Liver (tissue), 3 donors: Measurements from ENCODE around the gene TTC3.
"Not testable (repeated sequence)": the region's sequence is repeated elsewhere in the genome, so short reads cannot be mapped to it uniquely, and the experiment has no call there.

ENCODE experiments used
- GABPA ChIP-seq, 2 donors: IDR thresholded peaks in 1 of 2; conservative IDR thresholded peaks in 1 of 2; 2 replicates each; pipeline ENCODE4 v1.6.1; 2016; ENCODE audit warnings: antibody characterized with exemption in 2 of 2, mild to moderate bottlenecking in 1 of 2, moderate library complexity in 1 of 2
- RAD21 ChIP-seq, 2 donors: IDR thresholded peaks; 2 replicates each; pipeline ENCODE4 v1.6.1; 2016; ENCODE audit warnings: antibody characterized with exemption in 2 of 2, mild to moderate bottlenecking in 2 of 2
- TF ChIP-seq, protein P1 (sequence below): fragments of 150-350 bp; IDR thresholded peaks from 2 replicates; pipeline ENCODE4 v1.5.1; 2017; ENCODE audit warnings: improper control_type of control experiment, low read depth, low read length; ENCODE audit not compliant: missing input control
- TF ChIP-seq, protein P2 (sequence below): IDR thresholded peaks from 2 replicates; pipeline ENCODE4 v1.6.1; 2016; ENCODE audit warnings: antibody characterized with exemption, mild to moderate bottlenecking
- donor health status: healthy.
- donor health status: healthy.

DNA sequence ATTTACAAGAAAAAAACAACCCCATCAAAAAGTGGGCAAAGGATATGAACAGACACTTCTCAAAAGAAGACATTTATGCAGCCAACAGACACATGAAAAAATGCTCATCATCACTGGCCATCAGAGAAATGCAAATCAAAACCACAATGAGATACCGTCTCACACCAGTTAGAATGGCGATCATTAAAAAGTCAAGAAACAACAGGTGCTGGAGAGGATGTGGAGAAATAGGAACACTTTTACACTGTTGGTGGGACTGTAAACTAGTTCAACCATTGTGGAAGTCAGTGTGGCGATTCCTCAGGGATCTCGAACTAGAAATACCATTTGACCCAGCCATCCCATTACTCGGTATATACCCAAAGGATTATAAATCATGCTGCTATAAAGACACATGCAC is 70.3 kb downstream of the TTC3 start:
- TF ChIP-seq, protein P1, sequence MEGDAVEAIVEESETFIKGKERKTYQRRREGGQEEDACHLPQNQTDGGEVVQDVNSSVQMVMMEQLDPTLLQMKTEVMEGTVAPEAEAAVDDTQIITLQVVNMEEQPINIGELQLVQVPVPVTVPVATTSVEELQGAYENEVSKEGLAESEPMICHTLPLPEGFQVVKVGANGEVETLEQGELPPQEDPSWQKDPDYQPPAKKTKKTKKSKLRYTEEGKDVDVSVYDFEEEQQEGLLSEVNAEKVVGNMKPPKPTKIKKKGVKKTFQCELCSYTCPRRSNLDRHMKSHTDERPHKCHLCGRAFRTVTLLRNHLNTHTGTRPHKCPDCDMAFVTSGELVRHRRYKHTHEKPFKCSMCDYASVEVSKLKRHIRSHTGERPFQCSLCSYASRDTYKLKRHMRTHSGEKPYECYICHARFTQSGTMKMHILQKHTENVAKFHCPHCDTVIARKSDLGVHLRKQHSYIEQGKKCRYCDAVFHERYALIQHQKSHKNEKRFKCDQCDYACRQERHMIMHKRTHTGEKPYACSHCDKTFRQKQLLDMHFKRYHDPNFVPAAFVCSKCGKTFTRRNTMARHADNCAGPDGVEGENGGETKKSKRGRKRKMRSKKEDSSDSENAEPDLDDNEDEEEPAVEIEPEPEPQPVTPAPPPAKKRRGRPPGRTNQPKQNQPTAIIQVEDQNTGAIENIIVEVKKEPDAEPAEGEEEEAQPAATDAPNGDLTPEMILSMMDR, result not testable (repeated sequence)
- TF ChIP-seq RAD21 (IDR thresholded peaks at IDR 0.05); GABPA (IDR thresholded peaks at IDR 0.05 in 1 of 2, conservative IDR thresholded peaks at IDR 0.05 in 1 of 2): not testable (repeated sequence)
- TF ChIP-seq, protein P2, sequence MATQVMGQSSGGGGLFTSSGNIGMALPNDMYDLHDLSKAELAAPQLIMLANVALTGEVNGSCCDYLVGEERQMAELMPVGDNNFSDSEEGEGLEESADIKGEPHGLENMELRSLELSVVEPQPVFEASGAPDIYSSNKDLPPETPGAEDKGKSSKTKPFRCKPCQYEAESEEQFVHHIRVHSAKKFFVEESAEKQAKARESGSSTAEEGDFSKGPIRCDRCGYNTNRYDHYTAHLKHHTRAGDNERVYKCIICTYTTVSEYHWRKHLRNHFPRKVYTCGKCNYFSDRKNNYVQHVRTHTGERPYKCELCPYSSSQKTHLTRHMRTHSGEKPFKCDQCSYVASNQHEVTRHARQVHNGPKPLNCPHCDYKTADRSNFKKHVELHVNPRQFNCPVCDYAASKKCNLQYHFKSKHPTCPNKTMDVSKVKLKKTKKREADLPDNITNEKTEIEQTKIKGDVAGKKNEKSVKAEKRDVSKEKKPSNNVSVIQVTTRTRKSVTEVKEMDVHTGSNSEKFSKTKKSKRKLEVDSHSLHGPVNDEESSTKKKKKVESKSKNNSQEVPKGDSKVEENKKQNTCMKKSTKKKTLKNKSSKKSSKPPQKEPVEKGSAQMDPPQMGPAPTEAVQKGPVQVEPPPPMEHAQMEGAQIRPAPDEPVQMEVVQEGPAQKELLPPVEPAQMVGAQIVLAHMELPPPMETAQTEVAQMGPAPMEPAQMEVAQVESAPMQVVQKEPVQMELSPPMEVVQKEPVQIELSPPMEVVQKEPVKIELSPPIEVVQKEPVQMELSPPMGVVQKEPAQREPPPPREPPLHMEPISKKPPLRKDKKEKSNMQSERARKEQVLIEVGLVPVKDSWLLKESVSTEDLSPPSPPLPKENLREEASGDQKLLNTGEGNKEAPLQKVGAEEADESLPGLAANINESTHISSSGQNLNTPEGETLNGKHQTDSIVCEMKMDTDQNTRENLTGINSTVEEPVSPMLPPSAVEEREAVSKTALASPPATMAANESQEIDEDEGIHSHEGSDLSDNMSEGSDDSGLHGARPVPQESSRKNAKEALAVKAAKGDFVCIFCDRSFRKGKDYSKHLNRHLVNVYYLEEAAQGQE, result not testable (repeated sequence)
